ENCODE results near the gene SH3RF1. TPM values are rescaled to one million over a fixed set of nuclear protein-coding genes. Genes with fewer than 3 reads are reported as not detected.

Gene SH3RF1
- total and polyA plus RNA-seq, 4 donors, result 1.8 to 7.9 (median 3.5) TPM

GRCh38 chr4:169120624-169121023, 150.1 kb downstream of the SH3RF1 start:
- Histone ChIP-seq H3K4me1 (ENCODE audit: control insufficient read depth in 4 of 4, insufficient read depth in 4 of 4, low read length in 3 of 4) (peaks cover 4 to 18% (median 11%) of the 10 kb centered on the region in 4 donors), H3K4me3 (ENCODE audit: low read depth in 1 of 3, low read length in 3 of 3) (no peak overlapping the region), H3K9me3 (ENCODE audit: control insufficient read depth in 4 of 4, low read length in 3 of 4) (no peaks in the 10 kb centered on the region), H3K27me3 (ENCODE audit: control insufficient read depth in 4 of 4, insufficient read depth in 4 of 4, low read length in 3 of 4) (no peaks in the 10 kb centered on the region), H3K27ac (ENCODE audit: low read depth in 1 of 2, low read length in 2 of 2) (no peak overlapping the region), H3K9ac (ENCODE audit: low read depth in 1 of 2, low read length in 2 of 2) (no peak overlapping the region), H3K36me3 (ENCODE audit: control insufficient read depth in 4 of 4, insufficient read depth in 3 of 4, low read depth in 1 of 4, low read length in 3 of 4) (peaks cover 6 to 33% (median 19%) of the 10 kb centered on the region in 4 donors)
- DNase-seq (ENCODE audit: low spot score), result no peak
- TF ChIP-seq, protein P1, sequence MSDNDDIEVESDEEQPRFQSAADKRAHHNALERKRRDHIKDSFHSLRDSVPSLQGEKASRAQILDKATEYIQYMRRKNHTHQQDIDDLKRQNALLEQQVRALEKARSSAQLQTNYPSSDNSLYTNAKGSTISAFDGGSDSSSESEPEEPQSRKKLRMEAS (IDR thresholded peaks at IDR 0.05), result no peak
- TF ChIP-seq SP1 (IDR thresholded peaks at IDR 0.05) (no peak), NR2F2 (IDR thresholded peaks at IDR 0.05) (no peak), RXRA (IDR thresholded peaks at IDR 0.05) (no peak), RAD21 (IDR thresholded peaks at IDR 0.05) (no peak), FOXA2 (IDR thresholded peaks at IDR 0.05) (no peak), EGR1 (IDR thresholded peaks at IDR 0.05; ENCODE audit: low read depth in 2 of 2) (no peak), ZBTB33 (IDR thresholded peaks at IDR 0.05) (no peak), YY1 (IDR thresholded peaks at IDR 0.05) (no peak), FOXA1 (IDR thresholded peaks at IDR 0.05) (no peak), JUND (IDR thresholded peaks at IDR 0.05) (no peak), TAF1 (conservative IDR thresholded peaks at IDR 0.05) (no peak), GABPA (IDR thresholded peaks at IDR 0.05 in 1 of 2, conservative IDR thresholded peaks at IDR 0.05 in 1 of 2) (no peak), REST (IDR thresholded peaks at IDR 0.05) (no peak), HNF4G (IDR thresholded peaks at IDR 0.05) (no peak), HNF4A (conservative IDR thresholded peaks at IDR 0.05) (no peak)
- TF ChIP-seq, protein P2, sequence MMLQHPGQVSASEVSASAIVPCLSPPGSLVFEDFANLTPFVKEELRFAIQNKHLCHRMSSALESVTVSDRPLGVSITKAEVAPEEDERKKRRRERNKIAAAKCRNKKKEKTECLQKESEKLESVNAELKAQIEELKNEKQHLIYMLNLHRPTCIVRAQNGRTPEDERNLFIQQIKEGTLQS (IDR thresholded peaks at IDR 0.05), result no peak
- TF ChIP-seq, protein P3, sequence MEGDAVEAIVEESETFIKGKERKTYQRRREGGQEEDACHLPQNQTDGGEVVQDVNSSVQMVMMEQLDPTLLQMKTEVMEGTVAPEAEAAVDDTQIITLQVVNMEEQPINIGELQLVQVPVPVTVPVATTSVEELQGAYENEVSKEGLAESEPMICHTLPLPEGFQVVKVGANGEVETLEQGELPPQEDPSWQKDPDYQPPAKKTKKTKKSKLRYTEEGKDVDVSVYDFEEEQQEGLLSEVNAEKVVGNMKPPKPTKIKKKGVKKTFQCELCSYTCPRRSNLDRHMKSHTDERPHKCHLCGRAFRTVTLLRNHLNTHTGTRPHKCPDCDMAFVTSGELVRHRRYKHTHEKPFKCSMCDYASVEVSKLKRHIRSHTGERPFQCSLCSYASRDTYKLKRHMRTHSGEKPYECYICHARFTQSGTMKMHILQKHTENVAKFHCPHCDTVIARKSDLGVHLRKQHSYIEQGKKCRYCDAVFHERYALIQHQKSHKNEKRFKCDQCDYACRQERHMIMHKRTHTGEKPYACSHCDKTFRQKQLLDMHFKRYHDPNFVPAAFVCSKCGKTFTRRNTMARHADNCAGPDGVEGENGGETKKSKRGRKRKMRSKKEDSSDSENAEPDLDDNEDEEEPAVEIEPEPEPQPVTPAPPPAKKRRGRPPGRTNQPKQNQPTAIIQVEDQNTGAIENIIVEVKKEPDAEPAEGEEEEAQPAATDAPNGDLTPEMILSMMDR (IDR thresholded peaks at IDR 0.05; ENCODE audit: low read depth, low read length, missing input control), result no peak
- 95% methylated on average over 2 of the region's 2 CpGs for WGBS

All from liver (tissue), 9 donors.